HL-60 (cell line): Measurements from ENCODE around the gene CUL2.

ENCODE experiments used
- POLR2AphosphoS5 ChIP-seq: IDR thresholded peaks from 2 replicates; pipeline ENCODE4 v1.6.1; 2012; ENCODE audit warnings: low read depth
- TF ChIP-seq, protein P1 (sequence below): IDR thresholded peaks from one replicate; pipeline ENCODE4 v1.5.1; 2011; ENCODE audit warnings: low read length, control low read depth, inconsistent platforms; ENCODE audit not compliant: insufficient read depth
- TF ChIP-seq, protein P2 (sequence below): IDR thresholded peaks from 2 replicates; pipeline ENCODE4 v1.6.1; 2012; ENCODE audit warnings: low read depth; ENCODE audit not compliant: insufficient replicate concordance

DNA sequence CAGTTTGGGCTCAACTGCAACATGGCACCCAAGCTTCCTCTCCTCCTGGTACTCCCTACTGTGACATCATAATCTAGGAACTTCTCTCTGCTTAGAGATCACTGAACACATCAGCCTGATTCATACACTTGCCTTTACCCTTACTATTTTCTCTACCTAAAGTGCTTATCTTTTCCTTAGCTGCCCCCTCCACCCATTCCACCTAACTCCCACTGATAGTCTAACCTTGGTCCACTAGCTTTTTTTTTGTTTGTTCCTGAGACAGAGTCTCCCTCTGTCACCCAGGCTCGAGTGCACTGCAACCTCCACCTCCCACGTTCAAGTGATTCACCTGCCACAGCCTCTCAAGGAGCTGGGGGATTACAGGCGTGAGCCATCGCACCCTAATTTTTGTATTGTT, 15.9 kb downstream of the CUL2 start:
- TF ChIP-seq, protein P1, sequence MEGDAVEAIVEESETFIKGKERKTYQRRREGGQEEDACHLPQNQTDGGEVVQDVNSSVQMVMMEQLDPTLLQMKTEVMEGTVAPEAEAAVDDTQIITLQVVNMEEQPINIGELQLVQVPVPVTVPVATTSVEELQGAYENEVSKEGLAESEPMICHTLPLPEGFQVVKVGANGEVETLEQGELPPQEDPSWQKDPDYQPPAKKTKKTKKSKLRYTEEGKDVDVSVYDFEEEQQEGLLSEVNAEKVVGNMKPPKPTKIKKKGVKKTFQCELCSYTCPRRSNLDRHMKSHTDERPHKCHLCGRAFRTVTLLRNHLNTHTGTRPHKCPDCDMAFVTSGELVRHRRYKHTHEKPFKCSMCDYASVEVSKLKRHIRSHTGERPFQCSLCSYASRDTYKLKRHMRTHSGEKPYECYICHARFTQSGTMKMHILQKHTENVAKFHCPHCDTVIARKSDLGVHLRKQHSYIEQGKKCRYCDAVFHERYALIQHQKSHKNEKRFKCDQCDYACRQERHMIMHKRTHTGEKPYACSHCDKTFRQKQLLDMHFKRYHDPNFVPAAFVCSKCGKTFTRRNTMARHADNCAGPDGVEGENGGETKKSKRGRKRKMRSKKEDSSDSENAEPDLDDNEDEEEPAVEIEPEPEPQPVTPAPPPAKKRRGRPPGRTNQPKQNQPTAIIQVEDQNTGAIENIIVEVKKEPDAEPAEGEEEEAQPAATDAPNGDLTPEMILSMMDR = no peak
- TF ChIP-seq, protein P2, sequence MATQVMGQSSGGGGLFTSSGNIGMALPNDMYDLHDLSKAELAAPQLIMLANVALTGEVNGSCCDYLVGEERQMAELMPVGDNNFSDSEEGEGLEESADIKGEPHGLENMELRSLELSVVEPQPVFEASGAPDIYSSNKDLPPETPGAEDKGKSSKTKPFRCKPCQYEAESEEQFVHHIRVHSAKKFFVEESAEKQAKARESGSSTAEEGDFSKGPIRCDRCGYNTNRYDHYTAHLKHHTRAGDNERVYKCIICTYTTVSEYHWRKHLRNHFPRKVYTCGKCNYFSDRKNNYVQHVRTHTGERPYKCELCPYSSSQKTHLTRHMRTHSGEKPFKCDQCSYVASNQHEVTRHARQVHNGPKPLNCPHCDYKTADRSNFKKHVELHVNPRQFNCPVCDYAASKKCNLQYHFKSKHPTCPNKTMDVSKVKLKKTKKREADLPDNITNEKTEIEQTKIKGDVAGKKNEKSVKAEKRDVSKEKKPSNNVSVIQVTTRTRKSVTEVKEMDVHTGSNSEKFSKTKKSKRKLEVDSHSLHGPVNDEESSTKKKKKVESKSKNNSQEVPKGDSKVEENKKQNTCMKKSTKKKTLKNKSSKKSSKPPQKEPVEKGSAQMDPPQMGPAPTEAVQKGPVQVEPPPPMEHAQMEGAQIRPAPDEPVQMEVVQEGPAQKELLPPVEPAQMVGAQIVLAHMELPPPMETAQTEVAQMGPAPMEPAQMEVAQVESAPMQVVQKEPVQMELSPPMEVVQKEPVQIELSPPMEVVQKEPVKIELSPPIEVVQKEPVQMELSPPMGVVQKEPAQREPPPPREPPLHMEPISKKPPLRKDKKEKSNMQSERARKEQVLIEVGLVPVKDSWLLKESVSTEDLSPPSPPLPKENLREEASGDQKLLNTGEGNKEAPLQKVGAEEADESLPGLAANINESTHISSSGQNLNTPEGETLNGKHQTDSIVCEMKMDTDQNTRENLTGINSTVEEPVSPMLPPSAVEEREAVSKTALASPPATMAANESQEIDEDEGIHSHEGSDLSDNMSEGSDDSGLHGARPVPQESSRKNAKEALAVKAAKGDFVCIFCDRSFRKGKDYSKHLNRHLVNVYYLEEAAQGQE = no peak
- TF ChIP-seq POLR2AphosphoS5 = no peak
